ENCODE data around the gene SMARCA2. TPM values are rescaled to one million over a fixed set of nuclear protein-coding genes. Genes with fewer than 3 reads are reported as not detected.

The SMARCA2 gene
- total RNA-seq, 1 donor from 2014 or later = 131 TPM

DNA sequence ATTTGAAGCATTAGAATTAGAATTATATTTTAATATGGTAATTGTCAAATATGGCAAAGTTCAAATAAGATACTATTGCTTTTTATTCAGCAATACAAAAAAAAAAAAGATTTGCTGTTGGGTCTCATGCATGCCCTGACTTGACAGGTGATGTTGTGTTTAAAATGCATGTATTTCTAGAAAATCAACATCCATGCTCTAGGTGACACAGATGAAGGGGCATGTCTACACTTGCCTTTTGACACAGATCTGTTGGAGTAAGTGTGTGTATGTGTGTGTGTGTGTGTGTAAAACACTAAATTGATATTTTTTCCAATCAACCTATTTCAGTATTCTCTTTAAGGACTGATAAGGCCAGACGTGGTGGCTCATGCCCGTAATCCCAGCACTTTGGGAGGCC, 38.1 kb upstream of the SMARCA2 start:
- Mint-ChIP-seq H3K9me3 (peaks cover 7% of the 10 kb centered on the region), H3K36me3 (no peaks in the 10 kb centered on the region), H3K27me3 (no peaks in the 10 kb centered on the region), H3K27ac (peak overlapping the region; percentile 46), H3K4me3 (no peak overlapping the region), H3K4me1 (ENCODE audit: unreplicated experiment) (peaks cover 30% of the 10 kb centered on the region)
- TF ChIP-seq, protein P1, sequence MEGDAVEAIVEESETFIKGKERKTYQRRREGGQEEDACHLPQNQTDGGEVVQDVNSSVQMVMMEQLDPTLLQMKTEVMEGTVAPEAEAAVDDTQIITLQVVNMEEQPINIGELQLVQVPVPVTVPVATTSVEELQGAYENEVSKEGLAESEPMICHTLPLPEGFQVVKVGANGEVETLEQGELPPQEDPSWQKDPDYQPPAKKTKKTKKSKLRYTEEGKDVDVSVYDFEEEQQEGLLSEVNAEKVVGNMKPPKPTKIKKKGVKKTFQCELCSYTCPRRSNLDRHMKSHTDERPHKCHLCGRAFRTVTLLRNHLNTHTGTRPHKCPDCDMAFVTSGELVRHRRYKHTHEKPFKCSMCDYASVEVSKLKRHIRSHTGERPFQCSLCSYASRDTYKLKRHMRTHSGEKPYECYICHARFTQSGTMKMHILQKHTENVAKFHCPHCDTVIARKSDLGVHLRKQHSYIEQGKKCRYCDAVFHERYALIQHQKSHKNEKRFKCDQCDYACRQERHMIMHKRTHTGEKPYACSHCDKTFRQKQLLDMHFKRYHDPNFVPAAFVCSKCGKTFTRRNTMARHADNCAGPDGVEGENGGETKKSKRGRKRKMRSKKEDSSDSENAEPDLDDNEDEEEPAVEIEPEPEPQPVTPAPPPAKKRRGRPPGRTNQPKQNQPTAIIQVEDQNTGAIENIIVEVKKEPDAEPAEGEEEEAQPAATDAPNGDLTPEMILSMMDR (conservative IDR thresholded peaks at IDR 0.05) = no peak
- no peak for DNase-seq (ENCODE audit: extremely low spot score, unreplicated experiment)

DNA sequence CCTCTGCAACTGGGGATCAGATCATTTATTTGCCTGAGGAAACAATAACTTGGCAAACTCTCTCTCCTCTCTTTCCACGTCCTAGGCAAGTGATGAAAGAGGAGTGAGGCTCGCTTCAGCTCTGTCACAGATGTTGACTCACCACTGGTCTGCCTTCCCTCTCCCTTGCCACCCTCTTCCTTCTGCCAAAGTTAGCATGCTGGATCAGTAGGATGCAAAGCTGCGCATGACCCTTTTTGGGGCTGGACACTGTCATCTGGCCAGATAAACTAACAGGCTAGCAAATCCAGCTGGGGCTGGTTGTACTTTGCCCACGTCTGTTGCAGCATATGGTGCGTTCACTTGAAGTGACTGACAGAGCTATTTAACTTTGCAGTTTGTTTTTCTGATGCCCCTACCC, 36.2 kb upstream of the SMARCA2 start:
- DNase-seq (ENCODE audit: extremely low spot score, unreplicated experiment) = no peak
- Mint-ChIP-seq H3K27ac (peak overlapping the region; percentile 38), H3K4me3 (no peak overlapping the region), H3K27me3 (no peaks in the 10 kb centered on the region), H3K4me1 (ENCODE audit: unreplicated experiment) (peaks cover 35% of the 10 kb centered on the region), H3K36me3 (no peaks in the 10 kb centered on the region), H3K9me3 (no peaks in the 10 kb centered on the region)
- TF ChIP-seq, protein P1 (conservative IDR thresholded peaks at IDR 0.05) = no peak

DNA sequence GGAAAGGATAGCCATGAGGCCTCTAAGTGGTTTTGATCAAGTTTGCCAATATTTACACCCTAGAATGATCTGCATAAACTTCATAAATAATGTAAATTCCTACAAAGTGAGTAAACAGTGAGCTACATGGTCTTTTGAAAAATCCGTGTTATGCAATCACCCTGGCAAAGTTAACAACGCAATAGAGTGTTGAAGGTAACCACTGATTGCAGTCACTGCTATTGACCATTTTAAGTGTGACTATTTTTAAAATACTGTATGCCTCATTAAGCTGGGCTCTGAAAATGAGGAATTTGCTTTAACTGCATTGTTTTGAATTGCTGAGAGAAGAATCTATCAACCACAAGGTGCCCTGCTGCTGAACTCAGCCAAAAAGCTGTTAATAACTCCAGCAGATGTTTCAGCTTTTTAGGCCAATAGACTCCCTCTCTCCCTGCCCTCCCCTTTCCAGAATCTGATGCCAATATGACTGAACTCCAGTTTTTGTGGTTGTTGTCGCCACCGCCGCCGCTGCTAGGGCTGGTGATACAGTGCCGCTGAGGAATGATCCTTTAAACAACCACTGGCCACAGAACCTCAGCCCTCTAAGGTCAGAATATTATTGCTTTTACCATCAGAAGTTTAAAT, 35.3 kb upstream of the SMARCA2 start:
- no peak for DNase-seq (ENCODE audit: extremely low spot score, unreplicated experiment)
- Mint-ChIP-seq H3K4me3 (peak overlapping the region; percentile 62), H3K4me1 (ENCODE audit: unreplicated experiment) (peaks cover 35% of the 10 kb centered on the region), H3K36me3 (no peaks in the 10 kb centered on the region), H3K9me3 (no peaks in the 10 kb centered on the region), H3K27ac (peak overlapping the region; percentile 61), H3K27me3 (no peaks in the 10 kb centered on the region)
- TF ChIP-seq, protein P1 (conservative IDR thresholded peaks at IDR 0.05) = no peak

DNA sequence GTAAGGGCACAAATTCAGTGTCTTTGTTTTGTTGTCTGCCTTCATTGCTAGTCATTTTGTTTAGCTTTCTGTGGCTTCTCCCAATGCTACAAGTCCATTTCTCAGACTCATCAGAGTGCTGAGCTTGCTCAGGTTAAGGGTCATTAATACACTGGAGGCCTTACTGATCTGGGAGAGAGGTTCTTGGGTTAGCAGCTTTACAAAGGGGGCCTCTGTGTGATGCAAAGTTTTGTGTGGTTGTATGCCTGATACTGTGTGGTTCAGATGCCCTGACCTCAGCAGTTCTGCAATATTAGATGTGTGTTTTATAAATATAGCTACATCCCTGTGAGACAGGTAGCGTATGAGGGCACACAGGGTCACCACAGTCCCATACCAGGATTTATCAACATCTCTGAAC, 34.8 kb upstream of the SMARCA2 start:
- Mint-ChIP-seq H3K9me3 (no peaks in the 10 kb centered on the region), H3K4me1 (ENCODE audit: unreplicated experiment) (peaks cover 35% of the 10 kb centered on the region), H3K36me3 (no peaks in the 10 kb centered on the region), H3K27me3 (no peaks in the 10 kb centered on the region), H3K27ac (peak overlapping the region; percentile 61), H3K4me3 (peak overlapping the region; percentile 62)
- no peak for DNase-seq (ENCODE audit: extremely low spot score, unreplicated experiment)
- TF ChIP-seq, protein P1 (conservative IDR thresholded peaks at IDR 0.05) = no peak

DNA sequence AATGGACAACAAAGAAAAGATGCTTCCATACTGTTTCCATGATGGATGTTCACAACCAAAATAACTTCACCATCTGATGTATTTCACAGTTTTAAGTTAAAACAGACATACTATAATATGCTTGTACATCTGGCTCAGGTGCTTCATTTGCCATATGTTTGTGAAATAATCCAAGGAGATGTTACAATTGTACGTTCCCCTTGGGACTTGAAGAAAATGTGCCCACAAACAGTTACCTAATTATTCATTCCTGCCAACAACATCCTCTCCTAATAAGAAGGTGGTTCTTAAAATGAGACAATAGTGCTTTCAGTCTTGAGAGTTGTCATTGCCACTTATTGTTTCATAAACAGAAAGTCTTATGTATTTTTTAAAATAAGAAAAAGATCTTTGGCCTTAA, 33.1 kb upstream of the SMARCA2 start:
- TF ChIP-seq, protein P1 (conservative IDR thresholded peaks at IDR 0.05) = no peak
- Mint-ChIP-seq H3K27me3 (no peaks in the 10 kb centered on the region), H3K9me3 (no peaks in the 10 kb centered on the region), H3K36me3 (no peaks in the 10 kb centered on the region), H3K27ac (no peak overlapping the region), H3K4me3 (no peak overlapping the region), H3K4me1 (ENCODE audit: unreplicated experiment) (peaks cover 35% of the 10 kb centered on the region)
- DNase-seq (ENCODE audit: extremely low spot score, unreplicated experiment) = no peak
